Stimulated activated CD4-positive, alpha-beta T cell treated with anti-CD3 and anti-CD28 coated beads, TNF-alpha, amount 100 ng/mL, for 1 hour (primary cell): Measurements from ENCODE around the gene HEPHL1.
A peak's percentile ranks its signal among the peaks of the same experiment; 100 is the strongest.

Source experiments
- DNase-seq, 3 donors: peaks; one replicate each; pipeline ENCODE4 v3.0.0-alpha.2; 2020; ENCODE audit warnings: low read depth in 3 of 3, low spot score in 1 of 3

HEPHL1 gene

GRCh38 chr11:94128746-94129511, 107.8 kb downstream of the HEPHL1 start, which contains the start of gene PANX1:
Gene PANX1 (plus strand): TSS chr11:94128841. CDS start chr11:94129313, 472 bp downstream.
- peak; percentile 24 to 54 (median 38) for DNase-seq

GRCh38 chr11:94129512-94130297, 108.6 kb downstream of the HEPHL1 start:
- DNase-seq, result no peak

GRCh38 chr11:94130298-94131046, 109.3 kb downstream of the HEPHL1 start:
- DNase-seq, result no peak

- no peak for DNase-seq
Measured at GRCh38 chr11:94131047-94131717, 110.0 kb downstream of the HEPHL1 start.

GRCh38 chr11:94131718-94132115, 110.6 kb downstream of the HEPHL1 start:
- DNase-seq, result no peak

- no peak for DNase-seq
Measured at GRCh38 chr11:94132152-94132558, 111.0 kb downstream of the HEPHL1 start.

- no peak for DNase-seq
Measured at GRCh38 chr11:94132823-94133408, 111.8 kb downstream of the HEPHL1 start.

GRCh38 chr11:94133752-94134151, 112.6 kb downstream of the HEPHL1 start:
- DNase-seq, result no peak

- no peak for DNase-seq
Measured at GRCh38 chr11:94134651-94135512, 113.7 kb downstream of the HEPHL1 start.

- DNase-seq, result no peak
Measured at GRCh38 chr11:94139416-94139815, 118.3 kb downstream of the HEPHL1 start.

- no peak for DNase-seq
Measured at GRCh38 chr11:94140154-94140655, 119.1 kb downstream of the HEPHL1 start.

- DNase-seq, result no peak
Measured at GRCh38 chr11:94141511-94142307, 120.6 kb downstream of the HEPHL1 start.

GRCh38 chr11:94142308-94143281, 121.4 kb downstream of the HEPHL1 start:
- no peak for DNase-seq

- DNase-seq, result no peak
Measured at GRCh38 chr11:94144216-94144615, 123.1 kb downstream of the HEPHL1 start.

GRCh38 chr11:94144664-94145063, 123.5 kb downstream of the HEPHL1 start:
- DNase-seq, result no peak

- DNase-seq, result no peak
Measured at GRCh38 chr11:94145431-94145830, 124.3 kb downstream of the HEPHL1 start.

- DNase-seq, result no peak
Measured at GRCh38 chr11:94145916-94146315, 124.8 kb downstream of the HEPHL1 start.
